Caco-2 (cell line): Measurements from ENCODE around the gene PDIA2. TPM values are rescaled to one million over a fixed set of nuclear protein-coding genes. Genes with fewer than 3 reads are reported as not detected.

ENCODE experiments used
- BruUV-seq: library from RNA; stranded (reverse); fragments of 400-500 nt; replicated peaks from 2 replicates; lab custom pipeline; 2021; lab: Mats Ljungman, UMichigan
- CTCF ChIA-PET: fragments of 300-600 bp; sonication (Branson Sonifier 250); formaldehyde crosslinking; loops from one replicate; lab custom pipeline; 2022; ENCODE audit warnings: antibody characterized with exemption; lab: Charles Lee
- POLR2A ChIA-PET: fragments of 300-600 bp; sonication (Branson Sonifier 250); formaldehyde crosslinking; loops from one replicate; lab custom pipeline; 2022; ENCODE audit warnings: antibody characterized with exemption; lab: Charles Lee
- DNase-seq, 2 experiments: peaks; one replicate each; pipeline versions ENCODE4 v3.0.0 to v3.0.0-alpha.2; 2020 to 2022
- H3K27me3 ChIP-seq: replicated peaks from 2 replicates; pipeline ENCODE4 v1.6.0; 2011; ENCODE audit warnings: low read length; ENCODE audit not compliant: control insufficient read depth, insufficient read depth
- H3K36me3 ChIP-seq: 2 replicates; pipeline ENCODE4 v1.5.1; 2011; ENCODE audit warnings: low read length; ENCODE audit not compliant: control insufficient read depth, insufficient read depth
- H3K4me1 ChIP-seq: fragments of 250-450 bp; sonication (Bioruptor Pico); 2 replicates; pipeline ENCODE4 v1.5.1; 2020; ENCODE audit warnings: mild to moderate bottlenecking
- H3K4me3 ChIP-seq: 2 replicates; pipeline ENCODE4 v1.5.1; 2011; ENCODE audit warnings: low read depth, mild to moderate bottlenecking, control low read depth, low read length
- H3K9me3 ChIP-seq: fragments of 250-450 bp; sonication (Bioruptor Pico); 2 replicates; pipeline ENCODE4 v1.5.1; 2020; ENCODE audit warnings: mild to moderate bottlenecking, moderate library complexity
- H3K27ac Mint-ChIP-seq: one replicate; pipeline ENCODE4 v1.8.0; 2022; ENCODE audit warnings: mixed read lengths; ENCODE audit not compliant: unreplicated experiment
- H3K27me3 Mint-ChIP-seq: one replicate; pipeline ENCODE4 v1.8.0; 2022; ENCODE audit warnings: mixed read lengths; ENCODE audit not compliant: insufficient read depth, unreplicated experiment
- H3K36me3 Mint-ChIP-seq: one replicate; pipeline ENCODE4 v1.8.0; 2022; ENCODE audit warnings: mild to moderate bottlenecking, mixed read lengths; ENCODE audit not compliant: insufficient read depth, unreplicated experiment
- H3K4me1 Mint-ChIP-seq: one replicate; pipeline ENCODE4 v1.8.0; 2022; ENCODE audit warnings: low read depth, mixed read lengths; ENCODE audit not compliant: unreplicated experiment
- H3K4me3 Mint-ChIP-seq: one replicate; pipeline ENCODE4 v1.8.0; 2022; ENCODE audit warnings: mild to moderate bottlenecking, moderate library complexity, mixed read lengths; ENCODE audit not compliant: unreplicated experiment
- H3K9me3 Mint-ChIP-seq: one replicate; pipeline ENCODE4 v1.8.0; 2022; ENCODE audit warnings: mixed read lengths; ENCODE audit not compliant: unreplicated experiment
- intact Hi-C: fragments of 100-400 bp; cut with micrococcal nuclease; formaldehyde crosslinking; loops from one replicate; pipeline ENCODE4 v1.10.0; 2022; ENCODE audit not compliant: unreplicated experiment
- total RNA-seq: library from RNA; stranded (reverse); gene quantifications from 2 replicates; pipeline ENCODE4 v1.2.3, GENCODE V29; 2022
- TF ChIP-seq, protein P1 (sequence below), 2 experiments: fragments of 200-600 bp in 1 of 2; IDR thresholded peaks; 1 replicate in 1 of 2; 2 replicates in 1 of 2; pipeline versions ENCODE4 v1.5.1 to v1.8.0; 2011 to 2022; ENCODE audit warnings: antibody characterized with exemption in 1 of 2, control low read depth in 1 of 2, inconsistent platforms in 1 of 2, low read depth in 1 of 2, low read length in 1 of 2, mild to moderate bottlenecking in 1 of 2, moderate library complexity in 1 of 2; ENCODE audit not compliant: insufficient read depth in 1 of 2, severe bottlenecking in 1 of 2, unreplicated experiment in 1 of 2

Gene PDIA2
- total RNA-seq, 1 experiment from 2014 or later, result 0.41 TPM

DNA sequence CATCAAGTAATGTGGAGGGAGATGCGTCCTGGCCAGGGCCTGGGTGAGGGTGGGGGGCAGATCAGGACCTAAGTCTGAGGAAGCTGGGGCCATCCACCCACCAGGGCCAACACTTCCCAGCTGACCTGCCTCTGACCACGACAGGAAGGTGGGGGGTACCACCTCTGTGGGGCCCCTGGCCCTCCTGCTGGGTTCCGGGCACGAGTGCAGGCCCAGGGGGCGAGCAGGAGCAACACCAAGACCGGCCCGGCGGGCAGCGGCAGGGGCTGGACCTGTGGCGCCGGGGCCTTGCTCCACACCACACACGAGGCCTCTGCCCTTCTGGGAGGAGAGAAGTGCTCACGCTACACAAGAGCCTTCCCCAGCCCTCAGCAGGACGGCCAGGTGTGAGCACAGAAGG, 13.3 kb downstream of the PDIA2 start:
- Histone ChIP-seq H3K4me1 (no peaks in the 10 kb centered on the region), H3K9me3 (no peaks in the 10 kb centered on the region), H3K36me3 (no peaks in the 10 kb centered on the region), H3K4me3 (no peak overlapping the region), H3K27me3 (no peaks in the 10 kb centered on the region)
- intact Hi-C loops, result no loop called here
- ChIA-PET CTCF (no interaction called here), POLR2A (no interaction called here)
- H3K9me3 Mint-ChIP-seq, result no peaks in the 10 kb centered on the region
- DNase-seq, result no peak
- H3K27ac Mint-ChIP-seq, result no peak overlapping the region
- TF ChIP-seq, protein P1, sequence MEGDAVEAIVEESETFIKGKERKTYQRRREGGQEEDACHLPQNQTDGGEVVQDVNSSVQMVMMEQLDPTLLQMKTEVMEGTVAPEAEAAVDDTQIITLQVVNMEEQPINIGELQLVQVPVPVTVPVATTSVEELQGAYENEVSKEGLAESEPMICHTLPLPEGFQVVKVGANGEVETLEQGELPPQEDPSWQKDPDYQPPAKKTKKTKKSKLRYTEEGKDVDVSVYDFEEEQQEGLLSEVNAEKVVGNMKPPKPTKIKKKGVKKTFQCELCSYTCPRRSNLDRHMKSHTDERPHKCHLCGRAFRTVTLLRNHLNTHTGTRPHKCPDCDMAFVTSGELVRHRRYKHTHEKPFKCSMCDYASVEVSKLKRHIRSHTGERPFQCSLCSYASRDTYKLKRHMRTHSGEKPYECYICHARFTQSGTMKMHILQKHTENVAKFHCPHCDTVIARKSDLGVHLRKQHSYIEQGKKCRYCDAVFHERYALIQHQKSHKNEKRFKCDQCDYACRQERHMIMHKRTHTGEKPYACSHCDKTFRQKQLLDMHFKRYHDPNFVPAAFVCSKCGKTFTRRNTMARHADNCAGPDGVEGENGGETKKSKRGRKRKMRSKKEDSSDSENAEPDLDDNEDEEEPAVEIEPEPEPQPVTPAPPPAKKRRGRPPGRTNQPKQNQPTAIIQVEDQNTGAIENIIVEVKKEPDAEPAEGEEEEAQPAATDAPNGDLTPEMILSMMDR (IDR thresholded peaks at IDR 0.05; ENCODE audit: insufficient read depth in 1 of 2, low read depth in 1 of 2, low read length in 1 of 2, severe bottlenecking in 1 of 2, unreplicated experiment in 1 of 2), result no peak
- BruUV-seq, result no TSS peak
- peaks cover 31% of the 10 kb centered on the region for H3K36me3 Mint-ChIP-seq
- H3K4me1 Mint-ChIP-seq, result no peaks in the 10 kb centered on the region
- H3K27me3 Mint-ChIP-seq, result no peaks in the 10 kb centered on the region
- no peak overlapping the region for H3K4me3 Mint-ChIP-seq

- TF ChIP-seq, protein P1 (IDR thresholded peaks at IDR 0.05; ENCODE audit: insufficient read depth in 1 of 2, low read depth in 1 of 2, low read length in 1 of 2, severe bottlenecking in 1 of 2, unreplicated experiment in 1 of 2), result no peak
- no TSS peak for BruUV-seq
- Histone ChIP-seq H3K27me3 (no peaks in the 10 kb centered on the region), H3K4me3 (no peak overlapping the region), H3K36me3 (no peaks in the 10 kb centered on the region), H3K4me1 (no peaks in the 10 kb centered on the region), H3K9me3 (no peaks in the 10 kb centered on the region)
- intact Hi-C loops, result no loop called here
- Mint-ChIP-seq H3K27ac (no peak overlapping the region), H3K9me3 (no peaks in the 10 kb centered on the region), H3K36me3 (peaks cover 31% of the 10 kb centered on the region), H3K4me1 (no peaks in the 10 kb centered on the region), H3K27me3 (no peaks in the 10 kb centered on the region), H3K4me3 (no peak overlapping the region)
- ChIA-PET POLR2A (no interaction called here), CTCF (no interaction called here)
- DNase-seq, result no peak
Measured at GRCh38 chr16:296806-297510, 14.0 kb downstream of the PDIA2 start.

- Mint-ChIP-seq H3K36me3 (peaks cover 25% of the 10 kb centered on the region), H3K27me3 (no peaks in the 10 kb centered on the region), H3K4me3 (no peak overlapping the region), H3K4me1 (no peaks in the 10 kb centered on the region), H3K9me3 (no peaks in the 10 kb centered on the region), H3K27ac (no peak overlapping the region)
- TF ChIP-seq, protein P1 (IDR thresholded peaks at IDR 0.05; ENCODE audit: insufficient read depth in 1 of 2, low read depth in 1 of 2, low read length in 1 of 2, severe bottlenecking in 1 of 2, unreplicated experiment in 1 of 2), result no peak
- CTCF ChIA-PET, result no interaction called here
- intact Hi-C loops, result no loop called here
- H3K9me3 ChIP-seq, result no peaks in the 10 kb centered on the region
- H3K27me3 ChIP-seq, result no peaks in the 10 kb centered on the region
- no peaks in the 10 kb centered on the region; the same call in 1 of the 2 replicates for H3K36me3 ChIP-seq
- POLR2A ChIA-PET, result no interaction called here
- DNase-seq, result no peak
- BruUV-seq, result no TSS peak
- H3K4me1 ChIP-seq, result no peaks in the 10 kb centered on the region
- H3K4me3 ChIP-seq, result no peak overlapping the region
Measured at GRCh38 chr16:297832-298231, 14.9 kb downstream of the PDIA2 start.
